Transverse colon (tissue), 4 donors: Measurements from ENCODE around the gene GFRA4. TPM values are rescaled to one million over a fixed set of nuclear protein-coding genes. Genes with fewer than 3 reads are reported as not detected.

Experiments
- DNase-seq: peaks from one replicate; pipeline ENCODE4 v3.0.0-alpha.2; 2019
- H3K27ac ChIP-seq, 4 donors: fragments of 200-600 bp; sonication (generic); 2 replicates each; pipeline ENCODE4 v1.5.1; 2016 to 2018; ENCODE audit warnings: inconsistent platforms in 4 of 4
- H3K27me3 ChIP-seq: fragments of 200-600 bp; sonication (generic); 2 replicates; pipeline ENCODE4 v1.5.1; 2017; ENCODE audit warnings: inconsistent platforms
- H3K36me3 ChIP-seq, 4 donors: fragments of 200-600 bp; sonication (generic); 2 replicates each; pipeline ENCODE4 v1.5.1; 2017 to 2019; ENCODE audit warnings: inconsistent platforms in 4 of 4
- H3K4me1 ChIP-seq, 4 donors: fragments of 200-600 bp; sonication (generic); 2 replicates each; pipeline ENCODE4 v1.5.1; 2017 to 2020; ENCODE audit warnings: inconsistent platforms in 4 of 4
- H3K4me3 ChIP-seq, 4 donors: fragments of 200-600 bp; sonication (generic); 1 replicate in 1 of 4; 2 replicates in 3 of 4; pipeline versions ENCODE4 v1.5.1 to v1.6.1; 2017 to 2019; ENCODE audit warnings: inconsistent platforms in 4 of 4
- H3K9me3 ChIP-seq, 2 donors: fragments of 200-600 bp; sonication (generic); 2 replicates each; pipeline ENCODE4 v1.5.1; 2017 to 2019; ENCODE audit warnings: inconsistent platforms in 2 of 2
- EP300 ChIP-seq: sonication (generic); formaldehyde crosslinking; IDR thresholded peaks from one replicate; pipeline ENCODE4 v1.6.1; 2017; ENCODE audit warnings: antibody characterized with exemption, low read depth
- POLR2A ChIP-seq: fragments of 450-650 bp; IDR thresholded peaks from one replicate; pipeline ENCODE4 v1.6.1; 2016; ENCODE audit warnings: antibody characterized with exemption, mild to moderate bottlenecking, moderate library complexity
- POLR2AphosphoS5 ChIP-seq, 3 donors: sonication (generic); formaldehyde crosslinking; IDR thresholded peaks; one replicate each; pipeline ENCODE4 v1.6.1; 2016; ENCODE audit warnings: antibody characterized with exemption in 3 of 3
- WGBS, 2 donors: methylation state at CpG; one replicate each; pipeline ENCODE4 v1.1.5; 2018; ENCODE audit warnings: low coverage in 1 of 2; 5-methylcytosine and 5-hydroxymethylcytosine counted together
- in situ Hi-C, 4 donors: fragments of 200-750 bp; cut with MboI; loops; one replicate each; pipeline versions ENCODE4 v1.15.0 to v1.15.1; 2017; ENCODE audit warnings: low sequenced_read_pairs in 3 of 4, low pct_ligation_motif_present in 1 of 4, low pct_unique_long_range_greater_than_20kb in 1 of 4
- intact Hi-C: fragments of 100-400 bp; cut with DNase I; formaldehyde crosslinking; loops from one replicate; pipeline ENCODE4 v1.15.1; 2023; ENCODE audit warnings: low total_unique reads
- total RNA-seq, 4 donors: library from RNA; depleted of rRNA; stranded (reverse); fragments of >200 nt; gene quantifications; one replicate each; pipeline ENCODE4 v1.1.0, GENCODE V29; 2016
- TF ChIP-seq, protein P1 (sequence below), 5 experiments: fragments of 200-600 bp in 3 of 5; fragments of 450-650 bp in 2 of 5; sonication (generic) in 3 of 5; IDR thresholded peaks; 1 replicate in 2 of 5; 2 replicates in 3 of 5; pipeline ENCODE4 v1.5.1; 2016 to 2017; ENCODE audit warnings: antibody characterized with exemption in 5 of 5, inconsistent platforms in 3 of 5, mild to moderate bottlenecking in 2 of 5, moderate library complexity in 1 of 5

The GFRA4 gene
- total RNA-seq, 4 donors from 2014 or later: not detected

DNA sequence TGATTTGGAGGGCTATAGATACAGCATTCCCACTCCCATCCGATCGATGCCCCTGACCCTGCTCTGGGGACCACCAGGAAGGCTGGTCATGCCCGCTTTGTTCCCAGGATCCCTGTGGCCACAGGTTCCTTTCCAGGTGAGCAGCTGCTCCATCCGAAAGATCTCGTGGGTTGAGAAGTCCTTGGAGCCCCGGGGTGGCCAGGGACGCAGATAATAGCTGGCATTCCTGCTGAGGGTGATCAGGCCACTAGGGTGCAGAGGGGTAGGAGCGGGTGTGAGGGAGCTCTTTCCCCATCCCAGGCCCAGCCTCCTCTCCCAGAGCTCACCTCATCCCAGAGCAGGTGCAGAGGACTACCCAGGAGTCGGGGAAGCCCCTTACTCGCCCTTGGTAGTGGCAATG is 11.2 kb upstream of the GFRA4 start:
- in situ Hi-C loops: no loop called here
- Histone ChIP-seq H3K4me1 (peaks cover 13 to 23% (median 15%) of the 10 kb centered on the region in 4 donors), H3K36me3 (no peaks in the 10 kb centered on the region), H3K4me3 (no peak overlapping the region), H3K27me3 (peaks cover 52% of the 10 kb centered on the region), H3K27ac (no peak overlapping the region), H3K9me3 (no peaks in the 10 kb centered on the region)
- intact Hi-C loops: no loop called here
- no peak for DNase-seq
- 61 to 70% methylated on average over 2 to 10 of the region's 10 CpGs for WGBS, 2 donors
- TF ChIP-seq, protein P1, sequence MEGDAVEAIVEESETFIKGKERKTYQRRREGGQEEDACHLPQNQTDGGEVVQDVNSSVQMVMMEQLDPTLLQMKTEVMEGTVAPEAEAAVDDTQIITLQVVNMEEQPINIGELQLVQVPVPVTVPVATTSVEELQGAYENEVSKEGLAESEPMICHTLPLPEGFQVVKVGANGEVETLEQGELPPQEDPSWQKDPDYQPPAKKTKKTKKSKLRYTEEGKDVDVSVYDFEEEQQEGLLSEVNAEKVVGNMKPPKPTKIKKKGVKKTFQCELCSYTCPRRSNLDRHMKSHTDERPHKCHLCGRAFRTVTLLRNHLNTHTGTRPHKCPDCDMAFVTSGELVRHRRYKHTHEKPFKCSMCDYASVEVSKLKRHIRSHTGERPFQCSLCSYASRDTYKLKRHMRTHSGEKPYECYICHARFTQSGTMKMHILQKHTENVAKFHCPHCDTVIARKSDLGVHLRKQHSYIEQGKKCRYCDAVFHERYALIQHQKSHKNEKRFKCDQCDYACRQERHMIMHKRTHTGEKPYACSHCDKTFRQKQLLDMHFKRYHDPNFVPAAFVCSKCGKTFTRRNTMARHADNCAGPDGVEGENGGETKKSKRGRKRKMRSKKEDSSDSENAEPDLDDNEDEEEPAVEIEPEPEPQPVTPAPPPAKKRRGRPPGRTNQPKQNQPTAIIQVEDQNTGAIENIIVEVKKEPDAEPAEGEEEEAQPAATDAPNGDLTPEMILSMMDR (IDR thresholded peaks at IDR 0.05): no peak
- no peak for TF ChIP-seq POLR2AphosphoS5 (IDR thresholded peaks at IDR 0.05)
- no peak for TF ChIP-seq EP300
- no peak for TF ChIP-seq POLR2A

DNA sequence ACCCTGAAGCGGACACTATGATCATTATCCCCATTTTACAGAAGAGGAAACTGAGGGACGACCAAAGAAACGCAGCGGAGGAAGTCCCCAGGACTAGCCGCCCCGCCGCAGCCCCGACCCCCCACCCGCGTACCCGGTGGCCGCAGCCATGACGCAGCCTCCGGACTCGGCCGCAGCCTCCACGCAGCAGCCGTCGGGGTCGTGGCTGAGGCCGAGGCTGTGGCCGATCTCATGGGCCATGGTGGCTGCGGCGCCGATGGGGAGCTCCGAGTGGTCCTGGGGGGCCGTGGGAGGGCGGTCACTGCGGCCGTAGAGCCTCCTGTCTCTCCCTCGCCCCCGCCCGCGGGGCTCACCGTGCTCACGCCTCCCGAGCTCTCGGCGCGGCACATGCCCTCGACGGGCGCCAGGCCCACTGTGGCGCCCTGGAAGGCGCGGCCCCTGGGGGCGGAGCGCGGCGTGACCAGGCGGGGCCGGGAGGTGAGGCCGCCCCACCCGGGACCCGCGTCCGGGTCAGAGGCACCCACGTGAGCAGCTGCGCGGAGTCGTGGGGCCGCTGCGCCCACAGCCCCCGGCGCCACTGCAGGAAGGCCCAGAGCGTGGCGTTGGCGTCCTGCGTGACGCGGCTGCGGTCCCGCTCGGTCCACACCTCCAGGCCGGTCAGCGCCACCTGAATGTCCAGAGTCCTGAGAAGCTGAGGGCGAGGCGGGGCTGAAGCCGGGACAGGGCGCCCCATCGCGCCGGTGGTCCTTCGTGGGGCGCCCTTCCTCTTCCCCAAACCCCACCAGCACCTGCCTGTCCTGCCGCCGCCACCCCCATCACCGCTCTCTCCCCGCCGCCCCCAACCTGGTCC is 10.2 kb upstream of the GFRA4 start:
- H3K4me1 ChIP-seq: peaks cover 13 to 21% (median 13%) of the 10 kb centered on the region in 4 donors
- H3K27me3 ChIP-seq: peaks cover 52% of the 10 kb centered on the region
- H3K4me3 ChIP-seq: no peak overlapping the region
- intact Hi-C loops: no loop called here
- no peak overlapping the region for H3K27ac ChIP-seq
- 79% methylated on average over 62 of the region's 90 CpGs; no CpG with 5 or more reads in 1 of the 2 donors for WGBS, 2 donors
- in situ Hi-C loops: no loop called here
- no peaks in the 10 kb centered on the region for H3K36me3 ChIP-seq
- no peaks in the 10 kb centered on the region for H3K9me3 ChIP-seq
- TF ChIP-seq EP300 (no peak), POLR2A (no peak), POLR2AphosphoS5 (IDR thresholded peaks at IDR 0.05) (no peak)
- TF ChIP-seq, protein P1 (IDR thresholded peaks at IDR 0.05): no peak
- DNase-seq: no peak

DNA sequence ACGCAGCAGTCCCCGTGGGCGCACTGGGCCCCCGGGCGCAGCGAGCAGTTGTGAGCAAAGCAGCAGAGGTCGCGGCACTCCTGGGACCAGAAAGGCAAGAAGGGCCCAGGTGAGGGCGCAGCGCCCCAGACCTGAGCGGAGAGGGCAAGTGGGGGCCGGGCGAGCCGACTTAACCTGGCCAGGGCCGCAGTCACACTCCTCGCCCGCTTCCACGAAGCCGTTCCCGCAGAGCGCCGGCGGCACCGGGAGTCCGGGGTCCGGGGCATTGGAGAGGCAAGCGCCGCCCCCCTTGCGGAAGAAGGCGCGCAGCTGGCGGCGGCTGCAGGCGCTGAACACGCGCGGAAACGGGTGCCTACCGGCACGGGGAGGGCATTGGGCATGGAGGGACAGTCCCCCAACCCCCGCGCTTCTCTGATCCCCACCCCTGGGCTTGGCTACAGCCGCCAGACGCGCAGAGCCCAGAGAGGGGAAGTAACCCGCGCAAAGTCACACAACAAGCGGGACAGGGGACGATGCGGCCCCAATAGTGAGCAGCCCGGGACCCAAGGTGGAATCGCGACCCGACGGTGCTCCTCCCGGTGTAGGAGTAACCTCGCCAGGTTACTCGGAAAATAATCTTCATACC is 9.5 kb upstream of the GFRA4 start:
- H3K36me3 ChIP-seq: no peaks in the 10 kb centered on the region
- H3K9me3 ChIP-seq: no peaks in the 10 kb centered on the region
- intact Hi-C loops (no loop called here), in situ Hi-C loops (no loop called here)
- peaks cover 9 to 16% (median 10%) of the 10 kb centered on the region in 4 donors for H3K4me1 ChIP-seq
- no peak overlapping the region for H3K27ac ChIP-seq
- TF ChIP-seq, protein P1 (IDR thresholded peaks at IDR 0.05): no peak
- H3K4me3 ChIP-seq: no peak overlapping the region
- peaks cover 49% of the 10 kb centered on the region for H3K27me3 ChIP-seq
- 27 to 31% methylated on average over 12 to 44 of the region's 58 CpGs for WGBS, 2 donors
- no peak for DNase-seq

DNA sequence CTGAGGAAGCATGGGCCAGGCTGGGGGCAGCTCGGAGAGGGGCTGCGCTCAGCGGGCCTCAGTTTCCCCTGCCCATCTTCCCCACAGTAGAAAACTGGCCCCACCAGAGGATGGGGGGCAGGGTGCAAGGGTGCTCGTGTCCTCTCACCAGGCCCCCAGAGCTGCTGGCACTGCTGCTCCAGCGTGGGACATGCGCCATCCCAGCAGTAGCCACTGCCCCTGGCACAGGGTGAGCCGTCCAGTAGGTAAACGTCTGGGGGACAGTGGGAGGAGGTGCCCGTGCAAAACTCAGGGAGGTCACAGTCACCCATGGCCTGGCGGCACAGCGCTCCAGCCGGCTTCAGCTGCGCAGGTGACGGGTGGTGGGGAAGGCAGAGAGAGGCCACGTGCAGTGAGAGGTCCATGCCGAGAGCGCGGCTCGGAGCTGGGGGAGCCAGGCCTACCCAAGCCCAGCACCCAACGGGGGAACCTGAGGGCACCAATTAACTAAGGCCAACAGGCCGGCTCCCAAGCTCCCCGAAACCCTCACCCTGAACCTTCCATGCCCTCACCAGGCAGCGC is 8.9 kb upstream of the GFRA4 start:
- no peak overlapping the region for H3K4me3 ChIP-seq
- in situ Hi-C loops (no loop called here), intact Hi-C loops (no loop called here)
- H3K4me1 ChIP-seq: peaks cover 4 to 10% (median 4%) of the 10 kb centered on the region in 4 donors
- no peaks in the 10 kb centered on the region for H3K9me3 ChIP-seq
- H3K27me3 ChIP-seq: peaks cover 49% of the 10 kb centered on the region
- DNase-seq: no peak
- no peaks in the 10 kb centered on the region for H3K36me3 ChIP-seq
- 52% methylated on average over 20 of the region's 23 CpGs; no CpG with 5 or more reads in 1 of the 2 donors for WGBS, 2 donors
- TF ChIP-seq EP300 (no peak), POLR2A (no peak), POLR2AphosphoS5 (IDR thresholded peaks at IDR 0.05) (no peak)
- TF ChIP-seq, protein P1 (IDR thresholded peaks at IDR 0.05): no peak
- no peak overlapping the region for H3K27ac ChIP-seq
